GM12878 (cell line): ENCODE results near the gene FBXL17. TPM values are rescaled to one million over a fixed set of nuclear protein-coding genes. Genes with fewer than 3 reads are reported as not detected.

ENCODE experiments used
- ATAC-seq: fragments of 200-7000 bp; cut with Tn5 transposase; 3 replicates; pipeline ENCODE4 v1.9.1; 2020; ENCODE audit warnings: mild to moderate bottlenecking, moderate library complexity
- BruUV-seq: library from RNA; stranded (reverse); fragments of 400-500 nt; replicated peaks from 2 replicates; lab custom pipeline; 2021; lab: Mats Ljungman, UMichigan
- CTCF ChIA-PET: fragments of 300-600 bp; sonication (Branson Sonifier 250); formaldehyde crosslinking; extraction: SDS; loops from one replicate; lab custom pipeline; 2021; ENCODE audit warnings: inconsistent platforms; lab: Yijun Ruan, JAX
- POLR2A ChIA-PET: fragments of 350-600 bp; formaldehyde crosslinking; extraction: SDS; loops from one replicate; lab custom pipeline; 2021; ENCODE audit warnings: inconsistent platforms; lab: Charles Lee
- RAD21 ChIA-PET: fragments of 300-600 bp; sonication (Branson Sonifier 250); formaldehyde crosslinking; loops from one replicate; lab custom pipeline; 2023; ENCODE audit warnings: antibody characterized with exemption; ENCODE audit not compliant: unreplicated experiment; lab: Charles Lee
- SMC1A ChIA-PET: fragments of 300-600 bp; sonication (Branson Sonifier 250); formaldehyde crosslinking; loops from one replicate; lab custom pipeline; 2023; ENCODE audit not compliant: unreplicated experiment, uncharacterized antibody; lab: Charles Lee
- DNase-seq: peaks from one replicate; pipeline ENCODE4 v3.0.0-alpha.2; 2011; ENCODE audit warnings: low read depth, low spot score
- FAIRE-seq: peaks from 3 replicates; lab custom pipeline; 2011; peaks lifted over from hg19 to GRCh38; lab: Jason Lieb, UNC
- H2AFZ ChIP-seq: 2 replicates; pipeline ENCODE4 v1.6.0; 2011; ENCODE audit warnings: low read depth, low read length, control low read depth; ENCODE audit not compliant: control insufficient read depth
- H3K27ac ChIP-seq: 2 replicates; pipeline ENCODE4 v1.5.1; 2011; ENCODE audit warnings: control low read depth; ENCODE audit not compliant: control insufficient read depth, insufficient read depth
- H3K27me3 ChIP-seq, 2 experiments: replicated peaks in 1 of 2; 2 replicates each; pipeline versions ENCODE4 v1.6.0 to v1.6.1; 2011; ENCODE audit warnings: low read length in 1 of 2; ENCODE audit not compliant: control insufficient read depth in 2 of 2, insufficient read depth in 2 of 2
- H3K36me3 ChIP-seq, 2 experiments: 2 replicates each; pipeline ENCODE4 v1.5.1; 2011; ENCODE audit warnings: low read length in 1 of 2; ENCODE audit not compliant: control insufficient read depth in 2 of 2, insufficient read depth in 2 of 2
- H3K4me1 ChIP-seq: 2 replicates; pipeline ENCODE4 v1.6.1; 2011; ENCODE audit warnings: mild to moderate bottlenecking, low read length, moderate library complexity, mixed read lengths; ENCODE audit not compliant: control insufficient read depth, insufficient read depth
- H3K4me2 ChIP-seq: 2 replicates; pipeline ENCODE4 v1.6.0; 2011; ENCODE audit warnings: control low read depth; ENCODE audit not compliant: control insufficient read depth, insufficient read depth
- H3K4me3 ChIP-seq: fragments of 200-600 bp; sonication (generic); 2 replicates; pipeline ENCODE4 v1.5.1; 2016
- H3K79me2 ChIP-seq: 2 replicates; pipeline ENCODE4 v1.6.0; 2011; ENCODE audit warnings: low read length; ENCODE audit not compliant: control insufficient read depth, insufficient read depth
- H3K9ac ChIP-seq: 2 replicates; pipeline ENCODE4 v1.8.0; 2011; ENCODE audit warnings: low read length, control low read depth, mixed read lengths; ENCODE audit not compliant: control insufficient read depth, insufficient read depth
- H3K9me3 ChIP-seq: replicated peaks from 3 replicates; pipeline ENCODE4 v1.5.1; 2011; ENCODE audit warnings: mild to moderate bottlenecking, low read length; ENCODE audit not compliant: control insufficient read depth, insufficient read depth
- H4K20me1 ChIP-seq: 2 replicates; pipeline ENCODE4 v1.6.0; 2011; ENCODE audit not compliant: control insufficient read depth, insufficient read depth
- DPF2 ChIP-seq: fragments of 450-650 bp; IDR thresholded peaks from 2 replicates; pipeline ENCODE4 v1.6.1; 2017; ENCODE audit warnings: mild to moderate bottlenecking
- E2F8 ChIP-seq: fragments of 450-650 bp; IDR thresholded peaks from 2 replicates; pipeline ENCODE4 v1.6.1; 2018; ENCODE audit warnings: mild to moderate bottlenecking, low read depth, moderate library complexity; ENCODE audit not compliant: partially characterized antibody
- FOXK2 ChIP-seq: fragments of 450-650 bp; IDR thresholded peaks from 2 replicates; pipeline ENCODE4 v1.6.1; 2017; ENCODE audit warnings: mild to moderate bottlenecking, moderate library complexity
- FOXM1 ChIP-seq: IDR thresholded peaks from 2 replicates; pipeline ENCODE4 v1.6.1; 2012; ENCODE audit warnings: low read depth, mild to moderate bottlenecking, inconsistent platforms, low read length, moderate library complexity
- JUNB ChIP-seq: IDR thresholded peaks from 2 replicates; pipeline ENCODE4 v1.6.1; 2016; ENCODE audit warnings: antibody characterized with exemption, mild to moderate bottlenecking
- SMARCA5 ChIP-seq: fragments of 450-650 bp; IDR thresholded peaks from 2 replicates; pipeline ENCODE4 v1.6.1; 2017; ENCODE audit warnings: mild to moderate bottlenecking
- SMC3 ChIP-seq: IDR thresholded peaks from 2 replicates; pipeline ENCODE4 v1.6.1; 2011; ENCODE audit warnings: low read length, improper control_type of control experiment, borderline replicate concordance
- YBX1 ChIP-seq: fragments of 450-650 bp; IDR thresholded peaks from 2 replicates; pipeline ENCODE4 v1.6.1; 2016; ENCODE audit warnings: antibody characterized with exemption
- WGBS: methylation state at CpG from one replicate; pipeline ENCODE4 v1.1.6; 2016; ENCODE audit warnings: low lambda C conversion rate; ENCODE audit not compliant: insufficient replicate concordance, insufficient coverage; ENCODE audit errors: missing lambda C conversion rate; 5-methylcytosine and 5-hydroxymethylcytosine counted together
- in situ Hi-C: fragments of 300-500 bp; cut with MboI; formaldehyde crosslinking; loops from 9 replicates; pipeline ENCODE4 v1.14.3; 2018; ENCODE audit warnings: mixed read lengths
- intact Hi-C: fragments of 100-400 bp; cut with micrococcal nuclease; formaldehyde crosslinking; loops from one replicate; pipeline ENCODE4 v1.14.2; 2022; ENCODE audit not compliant: unreplicated experiment
- polyA plus RNA-seq, 11 experiments: library from polyadenylated mRNA; depleted of rRNA in 4 of 11; unstranded in 6 of 11; stranded (reverse) in 5 of 11; fragments of >200 nt; fragmentation: Nextera tagmentation in 4 of 11; fragmentation: Illumina TruSeq in 1 of 11; extraction: Ambion mirVana in 4 of 11; extraction: Trizol in 1 of 11; gene quantifications; 1 replicate in 1 of 11; 2 replicates in 10 of 11; pipeline versions ENCODE4 v1.2.1 to v1.2.3, GENCODE V29; 2011 to 2016; ENCODE audit warnings: inconsistent platforms in 2 of 11, missing spikeins in 2 of 11, low read depth in 1 of 11
- total RNA-seq, 4 experiments: library from RNA; depleted of rRNA in 3 of 4; stranded (reverse); fragments of >200 nt in 3 of 4; fragmentation: Illumina TruSeq in 1 of 4; extraction: Trizol in 1 of 4; gene quantifications; 2 replicates each; pipeline versions ENCODE4 v1.2.1 to v1.2.3, GENCODE V29; 2013 to 2021
- TF ChIP-seq, protein P1 (sequence below), 3 experiments: IDR thresholded peaks in 2 of 3; conservative IDR thresholded peaks in 1 of 3; 2 replicates each; pipeline ENCODE4 v1.5.1; 2011; ENCODE audit warnings: low read depth in 3 of 3, low read length in 3 of 3, mild to moderate bottlenecking in 3 of 3, control low read depth in 2 of 3, moderate library complexity in 2 of 3, inconsistent platforms in 1 of 3, mixed read lengths in 1 of 3; ENCODE audit not compliant: control insufficient read depth in 2 of 3, insufficient read depth in 1 of 3; ENCODE audit errors: extremely low read depth in 1 of 3
- TF ChIP-seq, protein P2 (sequence below): IDR thresholded peaks from 2 replicates; pipeline ENCODE4 v1.6.1; 2012; ENCODE audit warnings: low read depth, low read length, improper control_type of control experiment

FBXL17 gene
- total and polyA plus RNA-seq, 10 of the 15 experiments (the other 5 are each of a cell fraction or from before 2014, with no cell fraction given), result 0.88 to 9.0 (median 4.4) TPM

DNA sequence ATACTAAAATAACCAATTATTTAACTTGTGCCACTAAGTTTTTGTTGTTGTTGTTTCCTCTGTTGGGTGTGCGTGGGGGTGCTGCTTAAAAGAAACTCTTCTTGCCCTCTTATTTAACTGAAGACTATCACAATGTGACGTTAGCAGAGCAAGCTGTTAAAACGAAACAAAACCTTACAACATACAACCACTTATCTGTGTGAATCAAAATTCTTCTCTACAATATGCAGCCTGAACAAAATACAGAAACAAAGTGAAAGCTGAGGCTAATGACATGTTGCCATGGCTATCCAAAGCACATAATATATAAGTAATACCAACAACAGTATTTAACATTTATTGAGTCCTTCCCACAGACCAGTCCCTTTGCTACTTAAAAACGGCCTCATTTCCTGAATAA lies 291.0 kb downstream of the FBXL17 start:
- H3K27me3 ChIP-seq, result no peaks in the 10 kb centered on the region
- ATAC-seq, result no peak
- ChIA-PET CTCF (no interaction called here), RAD21 (no interaction called here), POLR2A (no interaction called here), SMC1A (no interaction called here)
- H3K4me1 ChIP-seq, result no peaks in the 10 kb centered on the region
- no peaks in the 10 kb centered on the region for H4K20me1 ChIP-seq
- no TSS peak for BruUV-seq
- 74% methylated on average over 4 of the region's 4 CpGs for whole genome bisulfite sequencing
- H3K36me3 ChIP-seq, result no peaks in the 10 kb centered on the region
- H3K4me3 ChIP-seq, result no peak overlapping the region
- in situ Hi-C loops (no loop called here), intact Hi-C loops (loop anchor here (5.0 to 10.0 kb wide), 2 partner anchors 236 to 414 kb away; no protein-coding TSS in a partner anchor)
- no peak for FAIRE-seq
- no peaks in the 10 kb centered on the region for H3K79me2 ChIP-seq
- no peak overlapping the region for H3K4me2 ChIP-seq
- no peaks in the 10 kb centered on the region for H3K9me3 ChIP-seq
- no peak overlapping the region for H3K9ac ChIP-seq
- no peak overlapping the region for H2AFZ ChIP-seq
- no peak overlapping the region for H3K27ac ChIP-seq
- DNase-seq, result no peak
- TF ChIP-seq, protein P1, sequence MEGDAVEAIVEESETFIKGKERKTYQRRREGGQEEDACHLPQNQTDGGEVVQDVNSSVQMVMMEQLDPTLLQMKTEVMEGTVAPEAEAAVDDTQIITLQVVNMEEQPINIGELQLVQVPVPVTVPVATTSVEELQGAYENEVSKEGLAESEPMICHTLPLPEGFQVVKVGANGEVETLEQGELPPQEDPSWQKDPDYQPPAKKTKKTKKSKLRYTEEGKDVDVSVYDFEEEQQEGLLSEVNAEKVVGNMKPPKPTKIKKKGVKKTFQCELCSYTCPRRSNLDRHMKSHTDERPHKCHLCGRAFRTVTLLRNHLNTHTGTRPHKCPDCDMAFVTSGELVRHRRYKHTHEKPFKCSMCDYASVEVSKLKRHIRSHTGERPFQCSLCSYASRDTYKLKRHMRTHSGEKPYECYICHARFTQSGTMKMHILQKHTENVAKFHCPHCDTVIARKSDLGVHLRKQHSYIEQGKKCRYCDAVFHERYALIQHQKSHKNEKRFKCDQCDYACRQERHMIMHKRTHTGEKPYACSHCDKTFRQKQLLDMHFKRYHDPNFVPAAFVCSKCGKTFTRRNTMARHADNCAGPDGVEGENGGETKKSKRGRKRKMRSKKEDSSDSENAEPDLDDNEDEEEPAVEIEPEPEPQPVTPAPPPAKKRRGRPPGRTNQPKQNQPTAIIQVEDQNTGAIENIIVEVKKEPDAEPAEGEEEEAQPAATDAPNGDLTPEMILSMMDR (IDR thresholded peaks at IDR 0.05 in 2 of 3, conservative IDR thresholded peaks at IDR 0.05 in 1 of 3; ENCODE audit: control insufficient read depth in 2 of 3, extremely low read depth in 1 of 3, insufficient read depth in 1 of 3, low read depth in 3 of 3, low read length in 3 of 3), result no peak

DNA sequence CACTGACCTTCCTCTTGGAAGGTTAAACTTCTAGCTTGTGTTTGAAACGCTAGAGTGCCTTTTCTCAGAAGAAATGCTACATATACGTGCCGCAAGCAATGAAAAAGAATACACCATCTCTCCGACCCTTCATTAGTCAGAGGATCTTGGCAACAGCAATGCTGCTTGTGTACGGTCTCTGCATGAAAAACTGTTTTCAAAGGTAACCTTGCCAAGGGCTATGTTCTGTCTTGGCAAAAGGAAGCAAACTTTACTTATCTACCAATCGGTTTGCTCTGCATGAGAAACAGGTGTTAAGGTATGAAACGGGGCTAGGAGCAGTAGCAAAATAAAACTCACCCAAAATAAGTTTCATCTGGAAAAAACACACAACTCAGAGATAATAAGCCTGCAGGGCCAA lies 297.8 kb downstream of the FBXL17 start:
- POLR2A ChIA-PET, result no interaction called here
- WGBS, result 74% methylated on average over 7 of the region's 7 CpGs
- SMC1A ChIA-PET, result interaction anchor here (2.0 kb wide), 1 partner anchor 12 kb away, joined by 5 read pairs; no protein-coding TSS in a partner anchor
- H3K4me2 ChIP-seq, result no peak overlapping the region
- no peaks in the 10 kb centered on the region for H4K20me1 ChIP-seq
- no peaks in the 10 kb centered on the region for H3K36me3 ChIP-seq
- no peak overlapping the region for H3K4me3 ChIP-seq
- intact Hi-C loops, result no loop called here
- no TSS peak for BruUV-seq
- RAD21 ChIA-PET, result no interaction called here
- ATAC-seq (no peak), FAIRE-seq (no peak), DNase-seq (no peak)
- CTCF ChIA-PET, result no interaction called here
- H3K9ac ChIP-seq, result no peak overlapping the region
- no peaks in the 10 kb centered on the region for H3K9me3 ChIP-seq
- no peaks in the 10 kb centered on the region for H3K27me3 ChIP-seq
- no peak overlapping the region for H3K27ac ChIP-seq
- H2AFZ ChIP-seq, result no peak overlapping the region
- in situ Hi-C loops, result no loop called here
- no peaks in the 10 kb centered on the region for H3K79me2 ChIP-seq
- H3K4me1 ChIP-seq, result no peaks in the 10 kb centered on the region
- no peak for TF ChIP-seq DPF2
- no peak for TF ChIP-seq SMARCA5
- no peak for TF ChIP-seq E2F8
- TF ChIP-seq FOXM1, result no peak
- TF ChIP-seq JUNB, result no peak
- TF ChIP-seq FOXK2, result no peak
- TF ChIP-seq YBX1, result no peak
- TF ChIP-seq, protein P2, sequence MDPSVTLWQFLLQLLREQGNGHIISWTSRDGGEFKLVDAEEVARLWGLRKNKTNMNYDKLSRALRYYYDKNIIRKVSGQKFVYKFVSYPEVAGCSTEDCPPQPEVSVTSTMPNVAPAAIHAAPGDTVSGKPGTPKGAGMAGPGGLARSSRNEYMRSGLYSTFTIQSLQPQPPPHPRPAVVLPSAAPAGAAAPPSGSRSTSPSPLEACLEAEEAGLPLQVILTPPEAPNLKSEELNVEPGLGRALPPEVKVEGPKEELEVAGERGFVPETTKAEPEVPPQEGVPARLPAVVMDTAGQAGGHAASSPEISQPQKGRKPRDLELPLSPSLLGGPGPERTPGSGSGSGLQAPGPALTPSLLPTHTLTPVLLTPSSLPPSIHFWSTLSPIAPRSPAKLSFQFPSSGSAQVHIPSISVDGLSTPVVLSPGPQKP, result no peak
- no peak for TF ChIP-seq SMC3
